Activated naive CD4-positive, alpha-beta T cell treated with anti-CD3 and anti-CD28 coated beads, Interleukin-2, amount 50 U/mL, for 72 hours (primary cell): ENCODE data around the gene ZNF432. TPM values are rescaled to one million over a fixed set of nuclear protein-coding genes. Genes with fewer than 3 reads are reported as not detected.
"Not testable (repeated sequence)": the region's sequence is repeated elsewhere in the genome, so short reads cannot be mapped to it uniquely, and the experiment has no call there.

Source experiments
- ATAC-seq, 2 donors: fragments of 150-1000 bp; cut with Tn5 transposase; 2 replicates each; pipeline ENCODE4 v1.10.0; 2021; ENCODE audit warnings: mild to moderate bottlenecking in 2 of 2, moderate library complexity in 2 of 2
- DNase-seq, 2 donors: peaks; one replicate each; pipeline ENCODE4 v3.0.0; 2021 to 2022; ENCODE audit warnings: low spot score in 2 of 2
- H3K27ac Mint-ChIP-seq, 2 donors: one replicate each; pipeline ENCODE4 v1.8.0; 2022; ENCODE audit warnings: mild to moderate bottlenecking in 2 of 2, mixed read lengths in 2 of 2
- H3K36me3 Mint-ChIP-seq, 2 donors: one replicate each; pipeline ENCODE4 v1.8.0; 2022; ENCODE audit warnings: mixed read lengths in 2 of 2
- H3K9me3 Mint-ChIP-seq, 2 donors: one replicate each; pipeline ENCODE4 v1.8.0; 2022; ENCODE audit warnings: mixed read lengths in 2 of 2
- total RNA-seq, 2 donors: library from RNA; stranded (reverse); gene quantifications; one replicate each; pipeline ENCODE4 v1.2.3, GENCODE V29; 2022

The ZNF432 gene
- total RNA-seq: 10 to 100 TPM; 15.9 to 17.9 TPM

GRCh38 chr19:52048555-52049501, at the start of gene ZNF432:
Gene ZNF432, minus strand, starts transcription at chr19:52048838. Its CDS starts 1,970 bp downstream, at chr19:52046868.
- H3K9me3 Mint-ChIP-seq: peaks cover 19 to 50% of the 10 kb centered on the region in 2 donors
- DNase-seq: peak; percentile 75 to 85
- peaks cover 61 to 84% of the 10 kb centered on the region in 2 donors for H3K36me3 Mint-ChIP-seq
- peak; percentile 89 to 91 for ATAC-seq
- H3K27ac Mint-ChIP-seq: peak within 1 kb of the TSS; percentile 95 to 99

GRCh38 chr19:52096416-52096815, 47.8 kb upstream of the ZNF432 start:
- H3K27ac Mint-ChIP-seq: peak overlapping the region in 1 of 2 donors; percentile 96
- H3K36me3 Mint-ChIP-seq: peaks cover 63 to 78% of the 10 kb centered on the region in 2 donors
- peaks cover 43 to 44% of the 10 kb centered on the region in 2 donors for H3K9me3 Mint-ChIP-seq
- ATAC-seq, DNase-seq: not testable (repeated sequence)

- peaks cover 50 to 51% of the 10 kb centered on the region in 2 donors for H3K9me3 Mint-ChIP-seq
- peak; percentile 98 to 99 for ATAC-seq
Measured at GRCh38 chr19:52095172-52096014, 46.8 kb upstream of the ZNF432 start, which contains the start of gene ZNF841. Gene ZNF841, minus strand, starts transcription at chr19:52095765. Its CDS starts 10,964 bp downstream, at chr19:52084801.

GRCh38 chr19:52094526-52095130, 46.0 kb upstream of the ZNF432 start:
- Mint-ChIP-seq H3K27ac (peak overlapping the region; percentile 96 to 97), H3K9me3 (peaks cover 50 to 54% of the 10 kb centered on the region in 2 donors), H3K36me3 (peaks cover 73 to 89% of the 10 kb centered on the region in 2 donors)
- no peak for DNase-seq
- no peak for ATAC-seq

More at GRCh38 chr19:52095172-52096014, 46.8 kb upstream of the ZNF432 start, which contains the start of gene ZNF841:
- DNase-seq: peak; percentile 90 to 91
- H3K36me3 Mint-ChIP-seq: peaks cover 71 to 88% of the 10 kb centered on the region in 2 donors
- H3K27ac Mint-ChIP-seq: peak within 1 kb of the TSS; percentile 96 to 97

- ATAC-seq: no peak
- peaks cover 78 to 99% of the 10 kb centered on the region in 2 donors for H3K36me3 Mint-ChIP-seq
Measured at GRCh38 chr19:52086481-52086880, 37.8 kb upstream of the ZNF432 start.

GRCh38 chr19:52070496-52070895, 21.9 kb upstream of the ZNF432 start:
- H3K36me3 Mint-ChIP-seq: peaks cover 78 to 99% of the 10 kb centered on the region in 2 donors
- peaks cover 56 to 61% of the 10 kb centered on the region in 2 donors for H3K9me3 Mint-ChIP-seq
- DNase-seq: no peak
- no peak overlapping the region for H3K27ac Mint-ChIP-seq
- no peak for ATAC-seq

More at GRCh38 chr19:52086481-52086880, 37.8 kb upstream of the ZNF432 start:
- Mint-ChIP-seq H3K27ac (no peak overlapping the region), H3K9me3 (peaks cover 36 to 65% of the 10 kb centered on the region in 2 donors)
- DNase-seq: no peak

GRCh38 chr19:52069653-52070052, 21.0 kb upstream of the ZNF432 start:
- Mint-ChIP-seq H3K27ac (no peak overlapping the region), H3K36me3 (peaks cover 78 to 99% of the 10 kb centered on the region in 2 donors), H3K9me3 (peaks cover 54 to 59% of the 10 kb centered on the region in 2 donors)
- ATAC-seq (no peak), DNase-seq (no peak)

GRCh38 chr19:52066258-52066863, 17.7 kb upstream of the ZNF432 start:
- ATAC-seq: no peak
- H3K9me3 Mint-ChIP-seq: peaks cover 51 to 58% of the 10 kb centered on the region in 2 donors

GRCh38 chr19:52065399-52065798, 16.8 kb upstream of the ZNF432 start:
- H3K9me3 Mint-ChIP-seq: peaks cover 50% of the 10 kb centered on the region in 2 donors
- no peak overlapping the region for H3K27ac Mint-ChIP-seq

More at GRCh38 chr19:52066258-52066863, 17.7 kb upstream of the ZNF432 start:
- Mint-ChIP-seq H3K36me3 (peaks cover 73 to 92% of the 10 kb centered on the region in 2 donors), H3K27ac (no peak overlapping the region)
- no peak for DNase-seq

GRCh38 chr19:52056480-52056879, 7.8 kb upstream of the ZNF432 start:
- Mint-ChIP-seq H3K36me3 (peaks cover 76 to 77% of the 10 kb centered on the region in 2 donors), H3K9me3 (peaks cover 46 to 60% of the 10 kb centered on the region in 2 donors)
- not testable (repeated sequence) for H3K27ac Mint-ChIP-seq, ATAC-seq, DNase-seq

More at GRCh38 chr19:52065399-52065798, 16.8 kb upstream of the ZNF432 start:
- DNase-seq: no peak
- ATAC-seq: no peak
- peaks cover 72 to 91% of the 10 kb centered on the region in 2 donors for H3K36me3 Mint-ChIP-seq

GRCh38 chr19:52051736-52052135, 3.1 kb upstream of the ZNF432 start:
- Mint-ChIP-seq H3K36me3 (peaks cover 72 to 91% of the 10 kb centered on the region in 2 donors), H3K9me3 (peaks cover 36 to 59% of the 10 kb centered on the region in 2 donors)
- not testable (repeated sequence) for H3K27ac Mint-ChIP-seq, ATAC-seq, DNase-seq

- DNase-seq: no peak
- H3K36me3 Mint-ChIP-seq: peaks cover 88 to 97% of the 10 kb centered on the region in 2 donors
- H3K9me3 Mint-ChIP-seq: peaks cover 49 to 52% of the 10 kb centered on the region in 2 donors
- no peak overlapping the region for H3K27ac Mint-ChIP-seq
- no peak for ATAC-seq
Measured at GRCh38 chr19:52039169-52039568, 9.5 kb downstream of the ZNF432 start.

- no peak for ATAC-seq
- H3K9me3 Mint-ChIP-seq: peaks cover 53 to 60% of the 10 kb centered on the region in 2 donors
- peaks cover 70 to 89% of the 10 kb centered on the region in 2 donors for H3K36me3 Mint-ChIP-seq
- no peak for DNase-seq
- no peak overlapping the region for H3K27ac Mint-ChIP-seq
Measured at GRCh38 chr19:52034051-52034728, 14.4 kb downstream of the ZNF432 start.

GRCh38 chr19:52028780-52029123, 19.9 kb downstream of the ZNF432 start:
- H3K36me3 Mint-ChIP-seq: peaks cover 74 to 88% of the 10 kb centered on the region in 2 donors
- H3K27ac Mint-ChIP-seq: peak overlapping the region; percentile 95 to 96
- DNase-seq: no peak
- peak in 1 of 2 donors; percentile 46 for ATAC-seq
- H3K9me3 Mint-ChIP-seq: peaks cover 33 to 47% of the 10 kb centered on the region in 2 donors
